Lower lobe of right lung (tissue), 2 donors: ENCODE results near the gene DOP1A. TPM values are rescaled to one million over a fixed set of nuclear protein-coding genes. Genes with fewer than 3 reads are reported as not detected.

Source experiments
- ATAC-seq, 2 donors: fragments of 200-7000 bp; cut with Tn5 transposase; one replicate each; pipeline ENCODE4 v1.9.1; 2020 to 2022; ENCODE audit warnings: mild to moderate bottlenecking in 2 of 2, moderate library complexity in 2 of 2
- DNase-seq: peaks from one replicate; pipeline ENCODE4 v3.0.0-alpha.2; 2020
- H3K27ac ChIP-seq: fragments of 200-600 bp; one replicate; pipeline ENCODE4 v1.8.0; 2022
- H3K27me3 ChIP-seq: fragments of 200-600 bp; one replicate; pipeline ENCODE4 v1.8.0; 2022; ENCODE audit warnings: low read depth
- H3K36me3 ChIP-seq: fragments of 200-600 bp; one replicate; pipeline ENCODE4 v1.8.0; 2022; ENCODE audit warnings: mild to moderate bottlenecking
- H3K4me1 ChIP-seq: fragments of 200-600 bp; one replicate; pipeline ENCODE4 v1.8.0; 2022
- H3K4me3 ChIP-seq: fragments of 200-600 bp; one replicate; pipeline ENCODE4 v1.8.0; 2022; ENCODE audit warnings: mild to moderate bottlenecking
- H3K9me3 ChIP-seq: fragments of 200-600 bp; one replicate; pipeline ENCODE4 v1.8.0; 2022
- CTCF ChIP-seq: fragments of 200-600 bp; IDR thresholded peaks from one replicate; pipeline ENCODE4 v1.8.0; 2022; ENCODE audit warnings: antibody characterized with exemption, mild to moderate bottlenecking
- intact Hi-C: fragments of 100-400 bp; cut with DNase I; formaldehyde crosslinking; loops from one replicate; pipeline ENCODE4 v1.11.0; 2022
- total RNA-seq: library from RNA; stranded (reverse); fragmentation: NEBNext Ultra II Directional; extraction: Animal tissue kit (Norgen Biotek cat#: 25700); gene quantifications from one replicate; pipeline ENCODE4 v1.2.1, GENCODE V29; 2021
- donor health status: DM: no; HTN: yes; CAD: no; lungs with severe emphysema.

DOP1A gene
- total RNA-seq, 1 donor from 2014 or later, result 26.3 TPM

- Histone ChIP-seq H3K27ac (no peak overlapping the region), H3K9me3 (no peaks in the 10 kb centered on the region), H3K27me3 (no peaks in the 10 kb centered on the region), H3K4me1 (no peaks in the 10 kb centered on the region), H3K36me3 (peaks cover 88% of the 10 kb centered on the region), H3K4me3 (no peak overlapping the region)
- intact Hi-C loops, result no loop called here
- DNase-seq (no peak), ATAC-seq (no peak)
- TF ChIP-seq CTCF, result no peak
Measured at GRCh38 chr6:83180426-83180950, 113.0 kb downstream of the DOP1A start.

- Histone ChIP-seq H3K27ac (no peak overlapping the region), H3K4me1 (no peaks in the 10 kb centered on the region), H3K27me3 (no peaks in the 10 kb centered on the region), H3K9me3 (no peaks in the 10 kb centered on the region), H3K4me3 (no peak overlapping the region), H3K36me3 (peaks cover 89% of the 10 kb centered on the region)
- intact Hi-C loops, result no loop called here
- TF ChIP-seq CTCF, result no peak
- ATAC-seq (no peak), DNase-seq (no peak)
Measured at GRCh38 chr6:83182114-83182513, 114.6 kb downstream of the DOP1A start.

DNA sequence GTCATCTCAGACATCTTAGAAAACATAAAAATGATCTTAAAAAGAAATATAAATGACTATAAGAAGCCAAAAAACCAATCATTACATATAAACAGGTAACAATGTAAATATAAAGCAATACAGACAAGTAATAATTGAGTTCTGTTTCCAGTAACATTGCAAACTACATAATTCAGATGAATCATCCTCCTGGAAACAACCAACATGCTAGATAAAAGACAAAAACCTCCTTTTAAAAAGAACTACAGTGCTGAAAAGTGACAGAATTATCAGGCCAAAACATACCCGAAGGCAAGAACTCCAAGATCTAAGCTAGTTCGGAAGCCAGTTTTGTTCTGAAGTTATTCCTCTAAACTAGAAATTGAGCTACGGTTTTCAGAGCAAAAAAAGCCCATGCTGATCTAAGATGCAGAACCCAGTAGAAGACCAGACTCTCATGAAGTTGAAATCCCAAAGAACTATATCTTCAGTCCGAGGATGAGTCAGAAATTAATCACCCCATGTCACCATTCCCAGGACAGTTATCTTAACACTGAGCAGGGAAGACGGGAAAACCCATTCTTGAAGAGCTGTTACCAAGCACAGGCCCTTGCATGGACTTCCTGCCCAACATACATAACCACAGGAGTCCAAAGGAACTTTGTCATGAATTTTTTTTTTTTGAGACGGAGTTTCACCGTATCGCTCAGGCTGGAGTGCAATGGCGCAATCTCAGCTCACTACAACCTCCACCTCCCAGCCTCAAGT, 115.8 kb downstream of the DOP1A start:
- Histone ChIP-seq H3K9me3 (no peaks in the 10 kb centered on the region), H3K27ac (no peak overlapping the region), H3K27me3 (no peaks in the 10 kb centered on the region), H3K4me1 (no peaks in the 10 kb centered on the region), H3K4me3 (no peak overlapping the region), H3K36me3 (peaks cover 89% of the 10 kb centered on the region)
- peak in 1 of 2 donors; percentile 79 for ATAC-seq
- TF ChIP-seq CTCF, result no peak
- intact Hi-C loops, result no loop called here
- no peak for DNase-seq

DNA sequence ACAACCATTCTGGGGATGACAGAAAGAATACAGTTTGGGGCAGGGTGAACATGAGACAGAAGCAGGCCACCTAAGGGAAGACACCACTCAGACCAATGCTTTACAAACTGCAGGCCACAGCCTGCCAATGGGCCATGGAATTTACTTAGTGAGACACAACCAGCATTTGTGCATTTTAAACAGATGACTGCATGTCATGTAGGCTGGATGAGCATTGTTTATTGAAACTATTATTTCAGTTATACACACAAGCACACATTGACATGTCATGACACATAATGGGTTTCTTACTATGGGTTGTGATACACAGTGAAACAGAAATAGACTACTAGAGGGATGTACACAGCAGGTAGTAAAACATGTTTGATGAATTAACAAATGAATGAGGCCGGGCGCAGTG, 117.6 kb downstream of the DOP1A start:
- intact Hi-C loops, result no loop called here
- H3K27me3 ChIP-seq, result no peaks in the 10 kb centered on the region
- H3K4me3 ChIP-seq, result no peak overlapping the region
- H3K9me3 ChIP-seq, result no peaks in the 10 kb centered on the region
- DNase-seq (no peak), ATAC-seq (no peak)
- TF ChIP-seq CTCF, result no peak
- peaks cover 86% of the 10 kb centered on the region for H3K36me3 ChIP-seq
- no peak overlapping the region for H3K27ac ChIP-seq
- H3K4me1 ChIP-seq, result no peaks in the 10 kb centered on the region

- H3K4me1 ChIP-seq, result peaks cover 15% of the 10 kb centered on the region
- H3K9me3 ChIP-seq, result no peaks in the 10 kb centered on the region
- ATAC-seq (no peak), DNase-seq (no peak)
- TF ChIP-seq CTCF, result no peak
- no peak overlapping the region for H3K4me3 ChIP-seq
- peaks cover 55% of the 10 kb centered on the region for H3K36me3 ChIP-seq
- H3K27ac ChIP-seq, result no peak overlapping the region
- intact Hi-C loops, result no loop called here
- H3K27me3 ChIP-seq, result no peaks in the 10 kb centered on the region
Measured at GRCh38 chr6:83188501-83188900, 121.0 kb downstream of the DOP1A start.
